ENCODE results near the gene JAKMIP1. TPM values are rescaled to one million over a fixed set of nuclear protein-coding genes. Genes with fewer than 3 reads are reported as not detected.

Gene JAKMIP1
- total and polyA plus RNA-seq, 5 donors from 2014 or later = 18.7 to 39.7 (median 32.6) TPM

- Mint-ChIP-seq H3K36me3 (peaks cover 8% of the 10 kb centered on the region), H3K27me3 (peaks cover 9% of the 10 kb centered on the region), H3K9me3 (peaks cover 0 to 3% (median 1%) of the 10 kb centered on the region in 7 donors), H3K4me3 (no peak overlapping the region), H3K27ac (no peak overlapping the region), H3K4me1 (peaks cover 0 to 12% (median 9%) of the 10 kb centered on the region in 4 donors)
- DNase-seq (no peak), ATAC-seq (ENCODE audit: low read depth in 2 of 2) (no peak)
- Histone ChIP-seq H3K9me3 (ENCODE audit: control insufficient read depth in 2 of 2, low read length in 2 of 2) (no peaks in the 10 kb centered on the region), H3K4me3 (ENCODE audit: low read depth, low read length) (no peak overlapping the region), H3K27me3 (ENCODE audit: control insufficient read depth, insufficient read depth, low read length) (no peaks in the 10 kb centered on the region), H3K27ac (ENCODE audit: insufficient read depth, low read length, poor library complexity, severe bottlenecking) (no peak overlapping the region), H3K36me3 (ENCODE audit: control insufficient read depth, insufficient read depth, low read length) (no peaks in the 10 kb centered on the region), H3K4me1 (ENCODE audit: control insufficient read depth, insufficient read depth, low read length, poor library complexity, severe bottlenecking) (peaks cover 6% of the 10 kb centered on the region)
Observed at GRCh38 chr4:6204871-6205566, 4.7 kb upstream of the JAKMIP1 start.

- Histone ChIP-seq H3K27ac (ENCODE audit: insufficient read depth, low read length, poor library complexity, severe bottlenecking) (no peak overlapping the region), H3K36me3 (ENCODE audit: control insufficient read depth, insufficient read depth, low read length) (no peaks in the 10 kb centered on the region), H3K9me3 (ENCODE audit: control insufficient read depth in 2 of 2, low read length in 2 of 2) (no peaks in the 10 kb centered on the region), H3K27me3 (ENCODE audit: control insufficient read depth, insufficient read depth, low read length) (no peaks in the 10 kb centered on the region), H3K4me1 (ENCODE audit: control insufficient read depth, insufficient read depth, low read length, poor library complexity, severe bottlenecking) (peaks cover 15% of the 10 kb centered on the region), H3K4me3 (ENCODE audit: low read depth, low read length) (no peak overlapping the region)
- no peak for DNase-seq
- H3K4me1 Mint-ChIP-seq = peaks cover 0 to 12% (median 9%) of the 10 kb centered on the region in 4 donors
- H3K27me3 Mint-ChIP-seq = peaks cover 9% of the 10 kb centered on the region
- no peak overlapping the region for H3K4me3 Mint-ChIP-seq
- H3K36me3 Mint-ChIP-seq = peaks cover 8% of the 10 kb centered on the region
- peaks cover 0 to 3% (median 1%) of the 10 kb centered on the region in 7 donors for H3K9me3 Mint-ChIP-seq
- H3K27ac Mint-ChIP-seq = no peak overlapping the region
- ATAC-seq (ENCODE audit: low read depth in 2 of 2) = no peak
Observed at GRCh38 chr4:6204098-6204497, 3.7 kb upstream of the JAKMIP1 start.

- peak; percentile 27 to 47 (median 35) for DNase-seq
- H3K4me3 ChIP-seq (ENCODE audit: low read depth, low read length) = peak overlapping the region; percentile 19
- H3K4me1 Mint-ChIP-seq = peaks cover 5 to 35% (median 26%) of the 10 kb centered on the region in 4 donors
- H3K9me3 ChIP-seq (ENCODE audit: control insufficient read depth in 2 of 2, low read length in 2 of 2) = no peaks in the 10 kb centered on the region
- H3K4me1 ChIP-seq (ENCODE audit: control insufficient read depth, insufficient read depth, low read length, poor library complexity, severe bottlenecking) = peaks cover 36% of the 10 kb centered on the region
- peak overlapping the region in 2 of 3 donors; percentile 59 to 73 for H3K27ac Mint-ChIP-seq
- peaks cover 8% of the 10 kb centered on the region for H3K36me3 Mint-ChIP-seq
- H3K27me3 Mint-ChIP-seq = peaks cover 5% of the 10 kb centered on the region
- peak overlapping the region; percentile 84 to 95 (median 90) for H3K4me3 Mint-ChIP-seq
- ATAC-seq (ENCODE audit: low read depth in 2 of 2) = peak; percentile 12 to 13
- no peaks in the 10 kb centered on the region for H3K36me3 ChIP-seq (ENCODE audit: control insufficient read depth, insufficient read depth, low read length)
- peaks cover 0 to 3% (median 1%) of the 10 kb centered on the region in 7 donors for H3K9me3 Mint-ChIP-seq
- no peak overlapping the region for H3K27ac ChIP-seq (ENCODE audit: insufficient read depth, low read length, poor library complexity, severe bottlenecking)
- H3K27me3 ChIP-seq (ENCODE audit: control insufficient read depth, insufficient read depth, low read length) = no peaks in the 10 kb centered on the region
Observed at GRCh38 chr4:6201580-6202091, 1.3 kb upstream of the JAKMIP1 start.

- H3K27me3 ChIP-seq (ENCODE audit: control insufficient read depth, insufficient read depth, low read length) = no peaks in the 10 kb centered on the region
- Mint-ChIP-seq H3K4me3 (peak overlapping the region; percentile 84 to 95 (median 90)), H3K27ac (peak overlapping the region in 1 of 3 donors; percentile 59), H3K36me3 (peaks cover 8% of the 10 kb centered on the region), H3K4me1 (peaks cover 5 to 40% (median 26%) of the 10 kb centered on the region in 4 donors), H3K27me3 (peaks cover 5% of the 10 kb centered on the region), H3K9me3 (peaks cover 0 to 3% (median 1%) of the 10 kb centered on the region in 7 donors)
- DNase-seq (peak in 1 of 3 donors; percentile 47), ATAC-seq (ENCODE audit: low read depth in 2 of 2) (no peak)
- no peaks in the 10 kb centered on the region for H3K36me3 ChIP-seq (ENCODE audit: control insufficient read depth, insufficient read depth, low read length)
- peak overlapping the region; percentile 68 for H3K27ac ChIP-seq (ENCODE audit: insufficient read depth, low read length, poor library complexity, severe bottlenecking)
- no peaks in the 10 kb centered on the region for H3K9me3 ChIP-seq (ENCODE audit: control insufficient read depth in 2 of 2, low read length in 2 of 2)
- peaks cover 42% of the 10 kb centered on the region for H3K4me1 ChIP-seq (ENCODE audit: control insufficient read depth, insufficient read depth, low read length, poor library complexity, severe bottlenecking)
- H3K4me3 ChIP-seq (ENCODE audit: low read depth, low read length) = peak overlapping the region; percentile 18
Observed at GRCh38 chr4:6200922-6201362, 593 bp upstream of the JAKMIP1 start.

GRCh38 chr4:6199422-6199921 lies 877 bp downstream of the JAKMIP1 start:
- H3K27ac ChIP-seq (ENCODE audit: insufficient read depth, low read length, poor library complexity, severe bottlenecking) = peak overlapping the region; percentile 68
- peaks cover 11 to 43% (median 29%) of the 10 kb centered on the region in 4 donors for H3K4me1 Mint-ChIP-seq

GRCh38 chr4:6198768-6199421 lies 1.5 kb downstream of the JAKMIP1 start:
- peaks cover 0 to 3% (median 1%) of the 10 kb centered on the region in 7 donors for H3K9me3 Mint-ChIP-seq
- Histone ChIP-seq H3K36me3 (ENCODE audit: control insufficient read depth, insufficient read depth, low read length) (no peaks in the 10 kb centered on the region), H3K27ac (ENCODE audit: insufficient read depth, low read length, poor library complexity, severe bottlenecking) (peak overlapping the region; percentile 68), H3K4me3 (ENCODE audit: low read depth, low read length) (peak overlapping the region; percentile 73), H3K9me3 (ENCODE audit: control insufficient read depth in 2 of 2, low read length in 2 of 2) (no peaks in the 10 kb centered on the region), H3K27me3 (ENCODE audit: control insufficient read depth, insufficient read depth, low read length) (no peaks in the 10 kb centered on the region), H3K4me1 (ENCODE audit: control insufficient read depth, insufficient read depth, low read length, poor library complexity, severe bottlenecking) (peaks cover 47% of the 10 kb centered on the region)
- peaks cover 11 to 43% (median 30%) of the 10 kb centered on the region in 4 donors for H3K4me1 Mint-ChIP-seq
- peak overlapping the region; percentile 12 to 76 (median 46) for H3K27ac Mint-ChIP-seq
- peaks cover 10% of the 10 kb centered on the region for H3K36me3 Mint-ChIP-seq
- DNase-seq = peak in 1 of 3 donors; percentile 45
- peaks cover 5% of the 10 kb centered on the region for H3K27me3 Mint-ChIP-seq
- H3K4me3 Mint-ChIP-seq = peak overlapping the region; percentile 87 to 97 (median 92)
- peak; percentile 12 to 14 for ATAC-seq (ENCODE audit: low read depth in 2 of 2)

More at GRCh38 chr4:6199422-6199921, 877 bp downstream of the JAKMIP1 start:
- Mint-ChIP-seq H3K36me3 (peaks cover 8% of the 10 kb centered on the region), H3K9me3 (peaks cover 0 to 3% (median 1%) of the 10 kb centered on the region in 7 donors), H3K27ac (no peak overlapping the region), H3K4me3 (peak overlapping the region; percentile 87 to 97 (median 92)), H3K27me3 (peaks cover 5% of the 10 kb centered on the region)
- peak overlapping the region; percentile 73 for H3K4me3 ChIP-seq (ENCODE audit: low read depth, low read length)
- ATAC-seq (ENCODE audit: low read depth in 2 of 2) (peak; percentile 35 to 36), DNase-seq (peak; percentile 36 to 61 (median 54))
- no peaks in the 10 kb centered on the region for H3K27me3 ChIP-seq (ENCODE audit: control insufficient read depth, insufficient read depth, low read length)
- no peaks in the 10 kb centered on the region for H3K36me3 ChIP-seq (ENCODE audit: control insufficient read depth, insufficient read depth, low read length)
- H3K9me3 ChIP-seq (ENCODE audit: control insufficient read depth in 2 of 2, low read length in 2 of 2) = no peaks in the 10 kb centered on the region
- peaks cover 47% of the 10 kb centered on the region for H3K4me1 ChIP-seq (ENCODE audit: control insufficient read depth, insufficient read depth, low read length, poor library complexity, severe bottlenecking)

- peaks cover 47% of the 10 kb centered on the region for H3K4me1 ChIP-seq (ENCODE audit: control insufficient read depth, insufficient read depth, low read length, poor library complexity, severe bottlenecking)
- Mint-ChIP-seq H3K36me3 (peaks cover 11% of the 10 kb centered on the region), H3K27me3 (peaks cover 5% of the 10 kb centered on the region), H3K9me3 (peaks cover 0 to 3% (median 1%) of the 10 kb centered on the region in 7 donors), H3K27ac (peak overlapping the region; percentile 12 to 63 (median 48)), H3K4me3 (peak overlapping the region; percentile 87 to 97 (median 92)), H3K4me1 (peaks cover 11 to 45% (median 30%) of the 10 kb centered on the region in 4 donors)
- H3K9me3 ChIP-seq (ENCODE audit: control insufficient read depth in 2 of 2, low read length in 2 of 2) = no peaks in the 10 kb centered on the region
- DNase-seq (peak in 1 of 3 donors; percentile 30), ATAC-seq (ENCODE audit: low read depth in 2 of 2) (no peak)
- no peaks in the 10 kb centered on the region for H3K27me3 ChIP-seq (ENCODE audit: control insufficient read depth, insufficient read depth, low read length)
- peak overlapping the region; percentile 68 for H3K27ac ChIP-seq (ENCODE audit: insufficient read depth, low read length, poor library complexity, severe bottlenecking)
- H3K4me3 ChIP-seq (ENCODE audit: low read depth, low read length) = peak overlapping the region; percentile 73
- H3K36me3 ChIP-seq (ENCODE audit: control insufficient read depth, insufficient read depth, low read length) = peaks cover 3% of the 10 kb centered on the region
Observed at GRCh38 chr4:6198278-6198677, 2.1 kb downstream of the JAKMIP1 start.
